ENCODE data around the gene OTX1.

GRCh38 chr2:63073994-63074393 is 23.4 kb downstream of the OTX1 start:
- TF ChIP-seq CTCF (conservative IDR thresholded peaks at IDR 0.05), result no peak
- no peak for TF ChIP-seq ZFX (IDR thresholded peaks at IDR 0.05)

Measured in C4-2B (cell line).